HUES6 (cell line): ENCODE results near the gene KCNAB1.

Source experiments
- H3K27ac ChIP-seq: 2 replicates; pipeline ENCODE4 v1.7.0; 2013; ENCODE audit warnings: low read depth, mild to moderate bottlenecking, low read length, inconsistent platforms
- H3K27me3 ChIP-seq: 2 replicates; pipeline ENCODE4 v1.6.1; 2013; ENCODE audit warnings: low read length; ENCODE audit not compliant: control insufficient read depth, insufficient read depth
- H3K36me3 ChIP-seq: 2 replicates; pipeline ENCODE4 v1.6.1; 2013; ENCODE audit warnings: low read length; ENCODE audit not compliant: control insufficient read depth, insufficient read depth
- H3K4me1 ChIP-seq: 2 replicates; pipeline ENCODE4 v1.6.1; 2013; ENCODE audit warnings: low read length; ENCODE audit not compliant: control insufficient read depth, insufficient read depth
- H3K4me3 ChIP-seq: 2 replicates; pipeline ENCODE4 v1.5.1; 2013; ENCODE audit warnings: low read depth, low read length
- H3K9ac ChIP-seq: one replicate; pipeline ENCODE4 v1.6.1; 2013; ENCODE audit warnings: mild to moderate bottlenecking, low read length
- H3K9me3 ChIP-seq: 2 replicates; pipeline ENCODE4 v1.6.1; 2013; ENCODE audit warnings: low read depth, low read length; ENCODE audit not compliant: control insufficient read depth, insufficient read depth

Gene KCNAB1

DNA sequence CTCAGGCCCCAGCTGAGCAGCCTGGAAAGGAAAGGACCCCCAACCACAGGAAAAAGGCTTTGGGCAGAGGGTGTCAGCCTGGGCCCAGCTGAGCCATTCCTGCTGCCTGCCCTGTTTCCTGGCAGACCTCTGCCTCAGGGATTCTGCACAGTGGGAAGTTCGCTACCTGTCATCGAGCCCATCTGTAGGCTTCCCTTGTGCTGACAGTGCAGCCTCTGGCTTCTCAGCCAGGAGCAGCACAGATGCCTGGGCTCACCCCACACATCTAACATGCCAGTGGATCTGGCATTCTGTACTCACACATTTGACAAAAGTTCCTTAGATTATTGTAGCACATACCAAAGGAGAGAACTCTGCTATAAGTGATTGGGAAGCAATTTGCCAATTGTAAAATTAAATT is 232.3 kb downstream of the KCNAB1 start:
- no peaks in the 10 kb centered on the region for H3K27me3 ChIP-seq
- no peak overlapping the region for H3K4me3 ChIP-seq
- no peaks in the 10 kb centered on the region for H3K9me3 ChIP-seq
- peaks cover 6% of the 10 kb centered on the region; the same call in 1 of the 2 replicates for H3K4me1 ChIP-seq
- H3K9ac ChIP-seq, result no peak overlapping the region
- H3K36me3 ChIP-seq, result no peaks in the 10 kb centered on the region
- no peak overlapping the region for H3K27ac ChIP-seq

DNA sequence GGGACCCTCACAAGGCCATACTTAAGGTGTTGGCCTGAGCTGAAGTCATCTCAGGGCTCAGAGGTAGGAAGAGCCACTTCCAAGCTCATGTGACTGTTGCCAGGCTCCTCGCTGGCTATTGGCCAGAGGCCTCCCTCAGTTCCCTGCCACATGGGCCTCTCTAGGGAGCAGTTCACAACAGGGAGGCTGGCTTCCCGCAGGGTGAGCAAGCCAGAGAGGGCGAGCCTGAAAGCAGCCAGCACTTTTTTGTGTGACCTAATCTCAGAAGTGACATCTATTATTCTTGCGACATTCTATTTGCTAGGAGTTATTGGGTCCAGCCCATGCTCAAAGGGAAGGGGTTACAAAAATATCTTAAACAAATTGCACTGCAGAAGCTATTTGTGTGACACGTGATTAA is 233.2 kb downstream of the KCNAB1 start:
- Histone ChIP-seq H3K9ac (no peak overlapping the region), H3K4me1 (peaks cover 11% of the 10 kb centered on the region; the same call in 1 of the 2 replicates), H3K27me3 (no peaks in the 10 kb centered on the region), H3K4me3 (no peak overlapping the region), H3K27ac (no peak overlapping the region), H3K36me3 (no peaks in the 10 kb centered on the region), H3K9me3 (no peaks in the 10 kb centered on the region)

DNA sequence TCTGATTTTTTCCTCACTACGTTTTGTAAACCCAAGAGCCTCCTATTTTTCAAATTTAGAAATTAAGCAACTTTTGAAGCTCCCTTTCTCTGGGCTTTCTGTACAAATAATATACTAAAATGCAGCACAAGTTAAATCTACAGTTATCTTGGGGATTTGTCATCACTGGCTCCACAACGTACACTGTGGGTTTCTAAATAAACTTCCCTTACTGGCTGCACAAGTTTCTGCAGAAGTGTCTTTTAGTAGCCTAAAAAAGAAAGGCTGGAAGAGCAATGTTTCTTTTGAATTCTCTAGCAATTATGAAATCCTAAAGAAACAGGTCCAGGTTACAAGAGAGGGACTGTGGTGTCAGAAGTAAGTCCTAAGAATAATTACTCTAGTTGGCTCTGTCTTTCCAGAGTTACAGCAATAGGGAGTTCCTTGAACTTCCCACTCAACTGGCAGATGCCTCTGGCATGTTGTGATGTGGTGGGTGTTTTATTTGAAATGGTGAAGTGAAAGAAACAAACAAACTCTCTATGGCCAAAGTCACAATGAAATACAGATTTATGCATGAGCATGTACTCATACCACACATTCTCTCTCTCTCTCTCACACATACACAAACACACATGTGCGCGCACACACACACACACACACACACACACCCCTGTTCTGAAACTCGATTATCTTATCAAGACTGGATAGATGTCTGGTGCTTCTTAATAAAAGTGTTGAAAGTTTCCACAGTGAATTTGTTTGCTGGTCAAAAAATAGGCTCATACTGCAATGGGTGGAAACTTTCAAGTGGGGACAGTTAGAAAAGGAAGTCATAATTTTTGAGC is 236.4 kb downstream of the KCNAB1 start:
- peaks cover 16% of the 10 kb centered on the region; the same call in 1 of the 2 replicates for H3K4me1 ChIP-seq
- H3K9me3 ChIP-seq, result no peaks in the 10 kb centered on the region
- no peak overlapping the region for H3K4me3 ChIP-seq
- H3K9ac ChIP-seq, result no peak overlapping the region
- H3K27ac ChIP-seq, result no peak overlapping the region
- H3K27me3 ChIP-seq, result no peaks in the 10 kb centered on the region
- H3K36me3 ChIP-seq, result no peaks in the 10 kb centered on the region

DNA sequence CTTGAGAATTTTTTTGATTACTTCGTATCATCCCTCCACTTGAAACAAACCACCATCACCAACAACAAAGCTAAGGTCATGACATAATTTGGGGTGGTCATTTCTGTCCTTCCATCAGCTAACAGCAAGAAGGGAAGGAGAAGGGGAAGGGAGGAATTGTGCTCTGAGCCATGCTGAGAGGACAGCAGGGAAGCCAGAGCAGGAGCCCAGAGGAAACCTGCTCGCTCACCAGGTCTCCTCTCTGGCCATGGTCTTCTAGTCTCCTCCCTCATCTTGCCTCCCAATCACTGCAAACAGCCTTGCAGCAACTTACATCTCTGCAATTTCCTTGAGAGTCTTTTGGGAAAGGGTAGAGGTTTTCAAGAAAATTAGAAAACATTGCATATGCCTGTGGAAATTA is 237.9 kb downstream of the KCNAB1 start:
- no peak overlapping the region for H3K9ac ChIP-seq
- H3K4me1 ChIP-seq, result peaks cover 16% of the 10 kb centered on the region; the same call in 1 of the 2 replicates
- no peaks in the 10 kb centered on the region for H3K27me3 ChIP-seq
- H3K27ac ChIP-seq, result no peak overlapping the region
- no peaks in the 10 kb centered on the region for H3K36me3 ChIP-seq
- H3K4me3 ChIP-seq, result no peak overlapping the region
- H3K9me3 ChIP-seq, result no peaks in the 10 kb centered on the region

DNA sequence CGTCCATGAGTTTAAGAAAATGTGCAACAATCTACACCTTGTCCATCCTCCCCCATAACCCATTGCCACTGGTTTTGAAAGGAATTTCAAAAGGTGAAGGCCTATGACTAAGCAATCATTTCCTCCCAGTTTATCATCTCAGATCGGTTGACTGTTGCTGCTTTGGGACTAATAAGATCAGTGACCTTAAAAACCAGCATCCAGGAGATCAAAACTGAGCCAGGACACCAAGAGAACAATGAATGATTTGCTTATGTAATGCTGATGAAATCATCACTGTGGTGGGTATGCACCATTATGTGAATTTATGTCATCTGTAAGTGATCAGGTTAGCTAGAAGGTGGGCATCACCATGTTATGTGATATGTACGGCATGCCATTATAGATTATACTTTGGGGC is 239.0 kb downstream of the KCNAB1 start:
- H3K36me3 ChIP-seq, result no peaks in the 10 kb centered on the region
- no peak overlapping the region for H3K9ac ChIP-seq
- H3K27me3 ChIP-seq, result no peaks in the 10 kb centered on the region
- peaks cover 16% of the 10 kb centered on the region; the same call in 1 of the 2 replicates for H3K4me1 ChIP-seq
- no peak overlapping the region for H3K27ac ChIP-seq
- no peaks in the 10 kb centered on the region for H3K9me3 ChIP-seq
- no peak overlapping the region for H3K4me3 ChIP-seq

DNA sequence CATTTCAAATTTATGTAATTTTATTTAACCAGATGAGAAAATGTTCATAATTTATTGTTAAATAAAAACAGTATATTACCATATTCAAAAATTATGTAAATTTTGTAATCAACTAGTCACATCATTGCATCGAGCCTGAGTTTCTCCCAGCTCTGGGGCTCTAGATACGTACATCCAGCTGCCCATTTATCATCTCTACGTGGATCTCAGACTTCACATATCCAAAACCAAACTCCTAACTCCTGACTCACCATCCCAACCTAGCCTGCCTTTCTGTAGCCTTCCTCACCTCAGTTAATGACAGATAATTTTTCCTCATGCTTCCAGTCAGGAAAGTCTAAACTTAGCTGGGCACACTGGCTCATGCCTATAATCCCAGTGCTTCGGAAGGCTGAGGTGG is 239.7 kb downstream of the KCNAB1 start:
- no peaks in the 10 kb centered on the region for H3K36me3 ChIP-seq
- no peaks in the 10 kb centered on the region for H3K9me3 ChIP-seq
- H3K4me3 ChIP-seq, result no peak overlapping the region
- H3K4me1 ChIP-seq, result peaks cover 12% of the 10 kb centered on the region; the same call in 1 of the 2 replicates
- no peak overlapping the region for H3K9ac ChIP-seq
- no peaks in the 10 kb centered on the region for H3K27me3 ChIP-seq
- H3K27ac ChIP-seq, result no peak overlapping the region

DNA sequence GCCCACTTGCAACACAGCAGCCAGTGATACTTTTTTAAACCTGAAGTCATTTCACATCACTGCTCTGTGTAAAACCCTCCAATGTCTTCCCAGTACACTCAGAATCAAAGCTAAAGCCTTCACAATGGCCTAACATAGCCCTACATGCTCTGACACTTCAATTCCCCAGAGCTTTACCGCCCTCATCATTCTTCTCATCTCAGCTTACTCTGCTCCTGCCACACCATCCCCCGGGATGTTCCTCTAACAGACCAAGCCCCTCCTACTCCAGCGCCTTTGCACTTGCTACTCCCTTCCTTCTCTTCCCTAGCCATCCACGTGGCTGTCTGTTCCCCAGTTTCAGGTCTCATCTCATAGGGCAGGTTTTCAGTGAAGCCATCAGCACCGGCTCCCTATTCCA is 240.6 kb downstream of the KCNAB1 start:
- Histone ChIP-seq H3K4me3 (no peak overlapping the region), H3K36me3 (no peaks in the 10 kb centered on the region), H3K27ac (no peak overlapping the region)

DNA sequence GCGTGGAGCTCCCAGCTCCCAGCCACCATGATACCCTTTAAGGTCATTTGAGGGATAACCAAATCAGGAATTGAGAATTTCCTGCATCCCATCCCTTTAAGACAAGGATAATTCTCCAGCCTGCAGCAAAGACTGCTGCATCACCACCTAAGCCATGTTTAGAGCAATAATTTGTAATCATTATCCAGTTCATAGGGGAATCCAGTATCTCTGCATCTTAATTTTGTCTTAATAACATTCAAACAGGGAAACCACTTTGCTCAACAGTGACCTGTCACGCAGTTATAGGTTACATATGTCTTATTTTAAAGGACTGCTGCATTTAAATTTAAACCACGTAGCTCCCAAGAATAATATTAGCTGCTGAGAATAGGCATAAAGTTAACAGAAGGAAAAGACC is 246.2 kb downstream of the KCNAB1 start:
- H3K27ac ChIP-seq, result no peak overlapping the region
- no peak overlapping the region for H3K4me3 ChIP-seq
- no peak overlapping the region for H3K9ac ChIP-seq

More for the DNA sequence above, 240.6 kb downstream of the KCNAB1 start:
- Histone ChIP-seq H3K27me3 (no peaks in the 10 kb centered on the region), H3K9ac (no peak overlapping the region), H3K9me3 (no peaks in the 10 kb centered on the region), H3K4me1 (peaks cover 16% of the 10 kb centered on the region; the same call in 1 of the 2 replicates)

DNA sequence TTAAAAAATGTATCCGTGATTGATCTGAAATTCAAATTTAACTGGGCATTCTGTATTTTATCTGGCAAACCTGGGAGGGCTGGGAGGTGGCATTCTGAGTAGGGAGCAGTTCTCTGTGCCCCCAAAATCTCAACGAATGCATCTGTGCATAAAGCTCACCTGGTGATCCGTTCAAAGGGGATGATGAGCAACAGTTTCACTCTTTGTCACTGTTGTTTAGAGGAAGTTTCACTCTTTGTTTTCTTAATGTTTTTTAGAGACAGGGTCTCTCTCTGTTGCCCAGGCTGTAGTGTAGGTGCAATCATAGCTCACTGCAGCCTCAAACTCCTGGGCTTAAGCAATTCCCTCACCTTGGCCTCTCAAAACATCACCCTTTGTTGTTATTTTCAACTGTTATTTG is 247.8 kb downstream of the KCNAB1 start:
- H3K27me3 ChIP-seq, result no peaks in the 10 kb centered on the region
- H3K36me3 ChIP-seq, result no peaks in the 10 kb centered on the region
- no peak overlapping the region for H3K27ac ChIP-seq
- H3K9ac ChIP-seq, result no peak overlapping the region
- H3K9me3 ChIP-seq, result no peaks in the 10 kb centered on the region
- no peak overlapping the region for H3K4me3 ChIP-seq
- peaks cover 32% of the 10 kb centered on the region for H3K4me1 ChIP-seq

More for the DNA sequence above, 246.2 kb downstream of the KCNAB1 start:
- Histone ChIP-seq H3K36me3 (no peaks in the 10 kb centered on the region), H3K9me3 (no peaks in the 10 kb centered on the region), H3K4me1 (peaks cover 20% of the 10 kb centered on the region), H3K27me3 (no peaks in the 10 kb centered on the region)

DNA sequence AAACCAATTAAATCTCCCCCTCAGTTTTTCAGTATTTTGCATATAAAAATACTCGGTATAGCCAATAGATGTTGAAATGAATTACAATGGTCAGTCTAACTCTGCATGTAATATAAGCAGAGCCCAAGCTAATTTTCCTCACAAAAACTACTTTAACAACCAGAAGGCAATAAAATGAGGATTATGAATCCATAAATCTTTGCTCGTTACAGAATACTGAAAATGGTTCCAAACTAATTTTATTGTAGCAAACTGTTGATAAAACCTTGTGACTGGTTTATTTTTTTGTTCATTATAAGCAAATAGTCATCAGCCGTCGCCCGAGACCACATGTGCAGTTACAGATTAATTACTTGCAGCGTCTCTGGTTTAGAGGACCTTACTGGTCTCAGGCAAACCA is 251.3 kb downstream of the KCNAB1 start:
- Histone ChIP-seq H3K4me1 (peaks cover 25% of the 10 kb centered on the region), H3K27me3 (no peaks in the 10 kb centered on the region), H3K9ac (no peak overlapping the region), H3K27ac (no peak overlapping the region), H3K36me3 (no peaks in the 10 kb centered on the region), H3K9me3 (no peaks in the 10 kb centered on the region), H3K4me3 (no peak overlapping the region)

DNA sequence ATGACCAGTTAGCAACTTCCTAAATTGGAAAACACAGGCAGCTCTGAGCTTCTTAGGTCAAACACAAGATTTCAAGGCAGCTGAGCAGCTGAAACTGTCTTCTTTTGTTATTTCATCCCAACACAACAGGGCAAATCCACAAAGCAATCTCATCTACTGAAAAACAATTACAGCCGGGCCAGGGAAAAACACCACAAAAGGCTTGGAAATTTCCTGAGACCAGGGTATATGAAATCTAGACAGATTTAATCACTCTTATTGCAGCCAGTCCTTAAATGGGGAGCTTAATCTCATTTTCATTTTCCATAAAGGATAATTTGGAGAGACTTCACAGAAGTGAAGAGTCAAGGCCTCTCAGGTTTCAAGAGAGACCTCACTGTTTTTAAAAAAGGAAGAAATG is 252.7 kb downstream of the KCNAB1 start:
- Histone ChIP-seq H3K9me3 (no peaks in the 10 kb centered on the region), H3K9ac (no peak overlapping the region), H3K27ac (peak overlapping the region; percentile 67), H3K4me3 (no peak overlapping the region; the same call in 1 of the 2 replicates), H3K36me3 (no peaks in the 10 kb centered on the region), H3K4me1 (peaks cover 22% of the 10 kb centered on the region), H3K27me3 (no peaks in the 10 kb centered on the region)
